ENCODE data around the gene PCNX2. TPM values are rescaled to one million over a fixed set of nuclear protein-coding genes. Genes with fewer than 3 reads are reported as not detected.

The PCNX2 gene
- total RNA-seq, 3 donors from 2014 or later = 6.0 to 11.3 (median 8.5) TPM

GRCh38 chr1:233066087-233066486 lies 229.4 kb downstream of the PCNX2 start:
- no peaks in the 10 kb centered on the region for H3K36me3 ChIP-seq (ENCODE audit: low read depth)
- no peaks in the 10 kb centered on the region for H3K9me3 ChIP-seq
- DNase-seq (no peak), ATAC-seq (no peak)
- intact Hi-C loops (cut with DNase I, micrococcal nuclease) = no loop called here
- H3K4me1 ChIP-seq (ENCODE audit: low read depth) = no peaks in the 10 kb centered on the region
- TF ChIP-seq CTCF (IDR thresholded peaks at IDR 0.05) = no peak
- no peak overlapping the region for H3K4me3 ChIP-seq

GRCh38 chr1:233065685-233066084 lies 229.8 kb downstream of the PCNX2 start:
- H3K9me3 ChIP-seq = no peaks in the 10 kb centered on the region
- no peak overlapping the region for H3K4me3 ChIP-seq
- intact Hi-C loops (cut with DNase I, micrococcal nuclease) = no loop called here
- DNase-seq = no peak
- no peak for ATAC-seq
- H3K36me3 ChIP-seq (ENCODE audit: low read depth) = no peaks in the 10 kb centered on the region
- no peaks in the 10 kb centered on the region for H3K4me1 ChIP-seq (ENCODE audit: low read depth)
- no peak for TF ChIP-seq CTCF (IDR thresholded peaks at IDR 0.05)

- no peak for TF ChIP-seq CTCF (IDR thresholded peaks at IDR 0.05)
- no peak for DNase-seq
- intact Hi-C loops (cut with DNase I, micrococcal nuclease) = no loop called here
- H3K36me3 ChIP-seq (ENCODE audit: low read depth) = no peaks in the 10 kb centered on the region
- H3K4me1 ChIP-seq (ENCODE audit: low read depth) = no peaks in the 10 kb centered on the region
- H3K4me3 ChIP-seq = no peak overlapping the region
- peak; percentile 52 for ATAC-seq
- H3K9me3 ChIP-seq = no peaks in the 10 kb centered on the region
Measured at GRCh38 chr1:233064988-233065387, 230.5 kb downstream of the PCNX2 start.

GRCh38 chr1:233063462-233063861 lies 232.1 kb downstream of the PCNX2 start:
- TF ChIP-seq CTCF (IDR thresholded peaks at IDR 0.05) = no peak
- Histone ChIP-seq H3K4me3 (no peak overlapping the region), H3K9me3 (no peaks in the 10 kb centered on the region), H3K36me3 (ENCODE audit: low read depth) (no peaks in the 10 kb centered on the region), H3K4me1 (ENCODE audit: low read depth) (no peaks in the 10 kb centered on the region)
- DNase-seq (no peak), ATAC-seq (no peak)
- intact Hi-C loops (cut with DNase I, micrococcal nuclease) = no loop called here

GRCh38 chr1:233061265-233061664 lies 234.3 kb downstream of the PCNX2 start:
- Histone ChIP-seq H3K9me3 (no peaks in the 10 kb centered on the region), H3K4me3 (no peak overlapping the region), H3K36me3 (ENCODE audit: low read depth) (no peaks in the 10 kb centered on the region), H3K4me1 (ENCODE audit: low read depth) (no peaks in the 10 kb centered on the region)
- no peak for TF ChIP-seq CTCF (IDR thresholded peaks at IDR 0.05)
- ATAC-seq (no peak), DNase-seq (no peak)
- intact Hi-C loops (cut with DNase I, micrococcal nuclease) = no loop called here

GRCh38 chr1:233060461-233060994 lies 235.0 kb downstream of the PCNX2 start:
- no peak for TF ChIP-seq CTCF (IDR thresholded peaks at IDR 0.05)
- ATAC-seq (no peak), DNase-seq (no peak)
- Histone ChIP-seq H3K9me3 (no peaks in the 10 kb centered on the region), H3K36me3 (ENCODE audit: low read depth) (no peaks in the 10 kb centered on the region), H3K4me3 (no peak overlapping the region), H3K4me1 (ENCODE audit: low read depth) (no peaks in the 10 kb centered on the region)
- intact Hi-C loops (cut with DNase I, micrococcal nuclease) = no loop called here
